Raji (cell line): ENCODE results near the gene ADH4.

Source experiments
- POLR2A ChIP-seq: IDR thresholded peaks from 2 replicates; pipeline ENCODE4 v1.6.1; 2011; ENCODE audit warnings: low read depth, low read length, control low read depth; ENCODE audit not compliant: insufficient read depth

Gene ADH4

GRCh38 chr4:99144070-99144469 lies at the start of gene ADH4:
ADH4 (minus strand) TSS chr4:99144297; CDS start chr4:99144222, 75 bp downstream.
- TF ChIP-seq POLR2A = no peak

- no peak for TF ChIP-seq POLR2A
Measured at GRCh38 chr4:99190336-99190735, 46.2 kb upstream of the ADH4 start.

GRCh38 chr4:99186029-99186428 lies 41.9 kb upstream of the ADH4 start:
- TF ChIP-seq POLR2A = no peak

- no peak for TF ChIP-seq POLR2A
Measured at GRCh38 chr4:99185581-99185980, 41.5 kb upstream of the ADH4 start.

- no peak for TF ChIP-seq POLR2A
Measured at GRCh38 chr4:99180382-99181070, 36.4 kb upstream of the ADH4 start.

DNA sequence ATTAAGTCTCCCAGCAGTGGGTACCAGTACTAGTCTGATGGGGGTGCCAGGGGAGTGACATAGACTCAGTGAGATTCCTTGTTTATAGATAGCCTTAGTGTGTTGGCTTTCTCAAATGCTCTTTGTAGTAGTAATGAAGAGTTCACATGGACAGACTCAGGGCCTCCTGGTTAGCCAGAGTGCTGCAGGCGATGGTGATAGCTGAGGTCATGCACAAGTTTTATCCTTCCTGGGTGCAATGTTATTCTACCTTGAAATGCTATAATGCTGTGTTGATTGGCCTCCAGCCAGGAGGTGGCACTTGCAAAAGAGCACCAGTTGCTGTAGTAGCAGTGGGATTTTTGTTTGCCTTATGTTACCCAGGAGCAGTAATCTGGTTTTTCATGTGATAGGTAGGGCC lies 35.5 kb upstream of the ADH4 start:
- TF ChIP-seq POLR2A = no peak

- TF ChIP-seq POLR2A = no peak
Measured at GRCh38 chr4:99179178-99179577, 35.1 kb upstream of the ADH4 start.

DNA sequence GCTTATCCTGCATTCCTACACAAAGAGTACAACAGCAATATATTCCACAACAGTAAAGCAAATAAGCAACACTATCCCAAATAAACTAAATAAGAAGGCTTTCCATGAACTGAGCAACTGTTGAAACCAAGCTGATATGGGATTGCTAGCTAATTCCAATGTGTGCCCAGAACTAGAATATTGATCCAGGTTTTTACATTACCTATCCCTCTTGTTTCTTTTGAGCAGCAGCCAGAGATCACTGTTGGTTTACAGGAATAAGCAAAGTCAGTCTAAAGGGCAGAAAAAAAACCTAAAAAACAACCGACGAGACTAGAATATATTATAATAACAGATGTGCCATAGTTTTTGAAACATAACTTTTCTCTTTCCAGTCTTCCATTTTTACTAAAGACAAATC lies 22.4 kb upstream of the ADH4 start:
- TF ChIP-seq POLR2A = no peak

GRCh38 chr4:99165978-99166377 lies 21.9 kb upstream of the ADH4 start:
- no peak for TF ChIP-seq POLR2A

- no peak for TF ChIP-seq POLR2A
Measured at GRCh38 chr4:99161373-99162099, 17.4 kb upstream of the ADH4 start.

DNA sequence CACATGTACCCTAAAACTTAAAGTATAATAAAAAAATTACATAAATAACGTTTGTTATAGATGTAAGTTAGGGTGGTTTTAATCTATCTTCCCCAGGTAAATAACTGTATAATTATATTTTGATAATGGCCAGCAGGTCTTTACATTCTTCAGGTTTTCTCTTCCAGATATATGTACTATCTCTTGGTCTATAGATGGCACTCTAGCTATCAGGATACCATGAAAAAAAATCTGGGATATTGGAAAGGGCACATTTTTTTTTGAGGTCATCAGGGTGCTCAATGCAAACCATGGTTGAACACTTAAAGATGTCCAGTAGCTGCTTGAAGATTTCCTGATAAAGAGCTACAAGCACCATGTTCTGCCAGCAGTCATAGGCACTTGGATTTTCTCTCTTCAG lies 15.6 kb upstream of the ADH4 start:
- no peak for TF ChIP-seq POLR2A

GRCh38 chr4:99157478-99157935 lies 13.4 kb upstream of the ADH4 start:
- TF ChIP-seq POLR2A = no peak

GRCh38 chr4:99156992-99157391 lies 12.9 kb upstream of the ADH4 start:
- no peak for TF ChIP-seq POLR2A

DNA sequence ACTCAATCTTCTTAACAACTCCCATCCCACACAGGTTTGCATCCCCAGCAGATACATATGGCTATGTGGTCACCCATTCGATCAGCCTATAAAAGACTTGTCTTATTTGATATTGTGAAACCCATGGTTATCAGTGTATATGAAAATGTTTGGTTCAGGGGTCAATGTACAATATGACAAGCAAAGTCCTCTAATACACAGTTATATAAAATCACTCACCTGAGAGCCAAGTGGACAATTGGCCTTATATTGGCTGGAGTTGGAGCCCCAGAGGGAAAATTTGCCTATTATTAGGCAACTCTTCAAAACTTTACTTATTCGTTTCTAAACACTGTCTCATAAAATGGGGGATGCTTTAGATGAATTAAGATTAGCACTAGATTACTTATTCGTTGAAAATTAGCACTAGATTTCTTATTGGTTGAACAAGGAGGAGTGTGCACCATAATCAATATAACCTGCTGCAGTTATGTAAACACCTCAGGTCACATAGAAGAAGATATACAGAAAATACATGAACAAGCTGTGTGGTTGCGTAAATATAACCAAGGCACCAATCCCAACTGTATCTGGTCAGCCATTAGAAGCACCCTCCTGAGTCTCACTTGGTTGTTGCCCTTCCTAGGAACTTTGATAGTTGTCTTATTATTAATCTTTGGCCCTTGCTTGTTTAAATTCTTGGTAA lies 10.7 kb upstream of the ADH4 start:
- no peak for TF ChIP-seq POLR2A

GRCh38 chr4:99151995-99152394 lies 7.9 kb upstream of the ADH4 start:
- TF ChIP-seq POLR2A = no peak

DNA sequence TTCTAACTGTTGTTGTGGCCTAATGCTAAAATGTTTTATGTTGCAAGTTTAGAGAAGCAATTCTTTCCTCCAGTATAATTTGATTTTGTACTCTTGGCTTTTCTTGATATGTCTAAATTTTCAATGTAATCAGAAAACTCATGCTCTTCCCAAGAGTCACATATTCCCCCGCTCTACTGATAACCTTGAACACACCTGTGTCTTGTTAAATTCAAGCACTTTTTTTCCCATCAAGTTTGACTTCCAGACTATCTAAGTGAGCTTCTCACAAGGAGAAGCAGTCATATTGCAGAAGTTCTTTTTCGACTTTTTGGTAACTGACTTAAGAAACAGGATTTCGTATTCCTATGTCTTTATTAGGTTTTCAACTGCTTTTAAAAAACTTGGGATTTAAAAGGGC lies 7.4 kb upstream of the ADH4 start:
- no peak for TF ChIP-seq POLR2A
